ENCODE results near the gene UBAC2.
A peak's percentile ranks its signal among the peaks of the same experiment; 100 is the strongest.

UBAC2 gene

DNA sequence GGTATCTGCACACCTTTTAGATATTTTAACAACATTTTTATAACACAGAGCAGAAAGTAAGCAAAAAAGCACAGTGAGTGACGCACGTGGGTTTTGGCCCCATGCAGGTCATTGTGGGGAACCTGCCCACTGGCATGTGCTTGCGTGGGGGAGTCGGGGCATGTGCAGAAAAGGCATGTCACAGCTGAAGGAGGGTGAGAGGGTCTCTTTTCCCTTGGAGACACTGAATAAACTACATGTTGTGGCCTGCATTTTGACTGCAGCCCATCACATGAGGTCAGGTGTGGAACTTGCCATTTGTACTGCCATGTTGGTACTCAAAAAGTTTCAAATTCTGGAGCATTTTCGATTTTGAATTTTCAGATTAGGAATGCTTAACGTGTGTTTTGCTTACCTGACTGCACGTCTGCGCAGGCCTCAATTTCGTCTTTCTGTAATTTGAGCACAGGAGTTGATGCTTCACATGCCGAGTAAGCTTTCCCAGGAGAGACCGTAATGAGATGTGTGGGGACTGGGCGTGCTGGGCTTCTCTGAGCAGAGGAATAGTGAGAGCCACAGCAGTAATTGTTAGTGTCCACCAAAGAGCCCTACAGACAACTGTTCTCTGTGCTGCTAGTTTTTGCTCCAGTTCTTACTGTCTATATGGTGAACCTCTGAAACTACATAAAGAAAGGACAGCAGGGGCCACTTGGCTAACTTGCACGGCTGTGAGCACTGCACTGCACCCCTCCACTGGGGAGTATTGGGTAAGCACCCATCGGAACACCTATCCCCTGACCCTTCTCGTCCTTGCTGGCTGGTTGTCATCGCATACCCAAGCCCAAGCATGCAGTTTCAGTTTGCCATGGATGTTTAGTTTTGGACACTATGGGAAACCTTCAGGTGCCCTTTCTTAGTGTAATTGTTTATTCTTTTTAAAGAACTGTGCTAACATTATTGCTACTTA lies 179.5 kb downstream of the UBAC2 start:
- TF ChIP-seq, protein P1, sequence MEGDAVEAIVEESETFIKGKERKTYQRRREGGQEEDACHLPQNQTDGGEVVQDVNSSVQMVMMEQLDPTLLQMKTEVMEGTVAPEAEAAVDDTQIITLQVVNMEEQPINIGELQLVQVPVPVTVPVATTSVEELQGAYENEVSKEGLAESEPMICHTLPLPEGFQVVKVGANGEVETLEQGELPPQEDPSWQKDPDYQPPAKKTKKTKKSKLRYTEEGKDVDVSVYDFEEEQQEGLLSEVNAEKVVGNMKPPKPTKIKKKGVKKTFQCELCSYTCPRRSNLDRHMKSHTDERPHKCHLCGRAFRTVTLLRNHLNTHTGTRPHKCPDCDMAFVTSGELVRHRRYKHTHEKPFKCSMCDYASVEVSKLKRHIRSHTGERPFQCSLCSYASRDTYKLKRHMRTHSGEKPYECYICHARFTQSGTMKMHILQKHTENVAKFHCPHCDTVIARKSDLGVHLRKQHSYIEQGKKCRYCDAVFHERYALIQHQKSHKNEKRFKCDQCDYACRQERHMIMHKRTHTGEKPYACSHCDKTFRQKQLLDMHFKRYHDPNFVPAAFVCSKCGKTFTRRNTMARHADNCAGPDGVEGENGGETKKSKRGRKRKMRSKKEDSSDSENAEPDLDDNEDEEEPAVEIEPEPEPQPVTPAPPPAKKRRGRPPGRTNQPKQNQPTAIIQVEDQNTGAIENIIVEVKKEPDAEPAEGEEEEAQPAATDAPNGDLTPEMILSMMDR (IDR thresholded peaks at IDR 0.05; ENCODE audit: borderline replicate concordance, extremely low read depth, low read length, poor library complexity, severe bottlenecking), result no peak
- no peak for TF ChIP-seq EZH2 (IDR thresholded peaks at IDR 0.05; ENCODE audit: borderline replicate concordance, low read depth, low read length, severe bottlenecking)
- ATAC-seq (ENCODE audit: insufficient read depth, low read depth), result no peak
- Histone ChIP-seq H3K79me2 (ENCODE audit: insufficient read depth, low read length) (no peaks in the 10 kb centered on the region), H3K27ac (ENCODE audit: low read length) (no peak overlapping the region), H3K4me2 (ENCODE audit: insufficient read depth, low read length) (no peak overlapping the region), H2AFZ (ENCODE audit: low read depth, low read length) (no peak overlapping the region), H3K9ac (ENCODE audit: low read depth, low read length) (no peak overlapping the region), H3K36me3 (ENCODE audit: insufficient read depth, low read length) (peaks cover 44% of the 10 kb centered on the region), H4K20me1 (ENCODE audit: insufficient read depth, low read length) (0 out of 2 replicates have a peak, but pooled peaks cover 3% of the 10 kb centered on the region), H3K4me1 (ENCODE audit: insufficient read depth, low read length) (peaks cover 13% of the 10 kb centered on the region), H3K27me3 (ENCODE audit: insufficient read depth, low read length, poor library complexity) (no peaks in the 10 kb centered on the region), H3K4me3 (ENCODE audit: low read depth in 1 of 2, low read length in 2 of 2) (no peak overlapping the region), H3K9me3 (ENCODE audit: insufficient read depth, low read length, severe bottlenecking) (no peaks in the 10 kb centered on the region)
- no peak for DNase-seq

GRCh38 chr13:99380921-99381645 lies 180.4 kb downstream of the UBAC2 start:
- Histone ChIP-seq H3K4me1 (ENCODE audit: insufficient read depth, low read length) (peaks cover 13% of the 10 kb centered on the region), H3K9me3 (ENCODE audit: insufficient read depth, low read length, severe bottlenecking) (no peaks in the 10 kb centered on the region), H3K27me3 (ENCODE audit: insufficient read depth, low read length, poor library complexity) (no peaks in the 10 kb centered on the region), H3K9ac (ENCODE audit: low read depth, low read length) (no peak overlapping the region), H3K36me3 (ENCODE audit: insufficient read depth, low read length) (peaks cover 51% of the 10 kb centered on the region), H2AFZ (ENCODE audit: low read depth, low read length) (no peak overlapping the region), H4K20me1 (ENCODE audit: insufficient read depth, low read length) (0 out of 2 replicates have a peak, but pooled peaks cover 3% of the 10 kb centered on the region), H3K27ac (ENCODE audit: low read length) (0 out of 2 replicates have a peak overlapping the region, but pooled peaks have one; percentile 12), H3K4me3 (ENCODE audit: low read depth in 1 of 2, low read length in 2 of 2) (no peak overlapping the region), H3K4me2 (ENCODE audit: insufficient read depth, low read length) (no peak overlapping the region), H3K79me2 (ENCODE audit: insufficient read depth, low read length) (no peaks in the 10 kb centered on the region)
- no peak for DNase-seq
- ATAC-seq (ENCODE audit: insufficient read depth, low read depth), result no peak
- no peak for TF ChIP-seq EZH2 (IDR thresholded peaks at IDR 0.05; ENCODE audit: borderline replicate concordance, low read depth, low read length, severe bottlenecking)
- TF ChIP-seq, protein P1 (IDR thresholded peaks at IDR 0.05; ENCODE audit: borderline replicate concordance, extremely low read depth, low read length, poor library complexity, severe bottlenecking), result no peak

DNA sequence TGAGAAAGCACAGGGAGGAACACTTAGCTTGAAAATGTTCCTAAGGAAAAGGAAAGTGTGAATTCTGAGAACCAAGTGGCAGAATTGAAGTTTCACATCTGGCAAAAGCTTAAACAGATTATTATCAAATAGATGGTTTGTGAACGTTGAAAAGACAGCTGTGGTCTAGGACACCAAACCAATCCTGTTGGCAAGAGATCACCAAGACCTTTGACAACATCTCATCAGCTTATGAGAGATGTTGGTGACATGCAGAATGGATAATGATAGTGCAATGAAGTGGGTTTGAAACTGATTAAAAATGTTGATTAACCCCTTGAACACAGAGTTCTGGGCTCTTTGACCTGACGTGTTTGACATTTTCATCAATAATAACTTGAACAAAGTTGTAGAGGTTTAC lies 181.1 kb downstream of the UBAC2 start:
- Histone ChIP-seq H3K27ac (ENCODE audit: low read length) (0 out of 2 replicates have a peak overlapping the region, but pooled peaks have one; percentile 12), H4K20me1 (ENCODE audit: insufficient read depth, low read length) (0 out of 2 replicates have a peak, but pooled peaks cover 3% of the 10 kb centered on the region)
- no peak for TF ChIP-seq EZH2 (IDR thresholded peaks at IDR 0.05; ENCODE audit: borderline replicate concordance, low read depth, low read length, severe bottlenecking)
- TF ChIP-seq, protein P1 (IDR thresholded peaks at IDR 0.05; ENCODE audit: borderline replicate concordance, extremely low read depth, low read length, poor library complexity, severe bottlenecking), result no peak

More for the DNA sequence above, 181.1 kb downstream of the UBAC2 start:
- no peak overlapping the region for H3K4me3 ChIP-seq (ENCODE audit: low read depth in 1 of 2, low read length in 2 of 2)
- H3K27me3 ChIP-seq (ENCODE audit: insufficient read depth, low read length, poor library complexity), result no peaks in the 10 kb centered on the region
- H3K4me2 ChIP-seq (ENCODE audit: insufficient read depth, low read length), result no peak overlapping the region
- peaks cover 57% of the 10 kb centered on the region for H3K36me3 ChIP-seq (ENCODE audit: insufficient read depth, low read length)
- DNase-seq (no peak), ATAC-seq (ENCODE audit: insufficient read depth, low read depth) (no peak)
- H3K79me2 ChIP-seq (ENCODE audit: insufficient read depth, low read length), result no peaks in the 10 kb centered on the region
- H3K9me3 ChIP-seq (ENCODE audit: insufficient read depth, low read length, severe bottlenecking), result no peaks in the 10 kb centered on the region
- peaks cover 13% of the 10 kb centered on the region for H3K4me1 ChIP-seq (ENCODE audit: insufficient read depth, low read length)
- no peak overlapping the region for H2AFZ ChIP-seq (ENCODE audit: low read depth, low read length)
- no peak overlapping the region for H3K9ac ChIP-seq (ENCODE audit: low read depth, low read length)

Measured in DND-41 (cell line).